Measurements from ENCODE around the gene EIF2A.

- TF ChIP-seq POLR2A (IDR thresholded peaks at IDR 0.05; ENCODE audit: low read length), result no peak
- TF ChIP-seq GATA1 (IDR thresholded peaks at IDR 0.05; ENCODE audit: low read depth, low read length), result no peak
Measured at GRCh38 chr3:150527464-150528255, 18.9 kb upstream of the EIF2A start.
